ENCODE data around the gene PLA2G2A.

The PLA2G2A gene

DNA sequence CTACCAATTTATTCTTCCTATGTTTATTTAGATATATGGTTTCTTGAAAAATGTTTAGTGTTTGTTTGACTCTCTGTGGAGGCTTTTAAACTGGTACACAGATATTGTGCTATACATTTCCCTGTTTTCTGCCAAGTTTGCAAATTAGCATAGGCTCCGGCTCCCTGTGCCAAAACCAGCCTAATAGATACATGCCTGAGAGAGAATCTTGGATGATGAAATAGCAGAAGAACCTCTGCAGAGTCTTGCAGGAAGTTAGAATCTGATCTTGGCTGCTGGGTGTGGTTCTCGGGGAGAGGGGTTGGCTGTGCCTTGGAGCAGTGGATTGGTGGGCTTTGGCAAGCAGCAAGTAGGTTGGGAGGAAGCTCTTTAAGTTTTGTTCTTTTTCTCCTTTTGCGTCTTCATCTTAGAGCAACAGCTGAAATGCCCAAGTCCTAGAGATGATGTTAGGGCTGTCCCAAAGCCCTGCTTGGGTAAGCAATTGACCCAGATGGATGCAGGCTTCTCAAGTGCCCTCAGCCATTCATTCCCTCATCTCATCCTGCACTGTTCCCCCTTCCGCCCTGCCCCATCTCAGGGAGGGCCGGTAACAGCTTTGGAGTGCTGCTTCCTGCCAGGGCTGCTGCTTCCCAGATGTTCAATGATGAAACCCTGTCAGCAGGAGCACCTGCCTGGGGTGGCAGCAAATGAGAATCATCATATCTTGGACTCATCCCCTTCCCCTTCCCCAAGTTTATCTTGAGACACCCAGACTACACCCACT, 9.3 kb downstream of the PLA2G2A start:
- TF ChIP-seq TAF1 (IDR thresholded peaks at IDR 0.05; ENCODE audit: borderline replicate concordance, low read depth, low read length) = no peak
- TF ChIP-seq POLR2A (IDR thresholded peaks at IDR 0.05; ENCODE audit: low read depth, low read length) = no peak
- TF ChIP-seq POLR2AphosphoS5 (IDR thresholded peaks at IDR 0.05; ENCODE audit: low read depth, low read length) = no peak
- DNase-seq (ENCODE audit: insufficient read length) (no peak), FAIRE-seq (no peak)

DNA sequence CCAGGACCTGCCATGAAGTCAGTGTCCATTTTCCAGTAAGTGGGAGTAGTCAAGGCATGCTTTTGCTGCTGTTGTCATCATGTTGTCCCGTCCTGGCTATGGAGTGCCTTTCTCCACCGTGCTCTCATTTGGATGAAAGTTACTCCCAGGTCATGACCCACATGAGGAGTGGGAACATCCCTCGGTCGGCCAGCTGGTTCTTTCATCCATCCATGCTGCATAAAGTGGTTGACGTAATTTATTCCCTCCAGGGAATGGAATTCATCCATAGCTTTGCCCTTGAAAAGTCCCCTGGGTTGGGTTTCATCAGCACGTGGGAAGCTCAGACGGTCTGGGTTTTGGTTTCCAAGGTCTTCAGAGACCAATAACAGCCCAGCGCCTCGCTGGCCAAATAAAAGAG, 11.6 kb downstream of the PLA2G2A start:
- DNase-seq (ENCODE audit: insufficient read length) (no peak), FAIRE-seq (no peak)
- TF ChIP-seq POLR2AphosphoS5 (IDR thresholded peaks at IDR 0.05; ENCODE audit: low read depth, low read length) = no peak
- no peak for TF ChIP-seq POLR2A (IDR thresholded peaks at IDR 0.05; ENCODE audit: low read depth, low read length)
- no peak for TF ChIP-seq TAF1 (IDR thresholded peaks at IDR 0.05; ENCODE audit: borderline replicate concordance, low read depth, low read length)

DNA sequence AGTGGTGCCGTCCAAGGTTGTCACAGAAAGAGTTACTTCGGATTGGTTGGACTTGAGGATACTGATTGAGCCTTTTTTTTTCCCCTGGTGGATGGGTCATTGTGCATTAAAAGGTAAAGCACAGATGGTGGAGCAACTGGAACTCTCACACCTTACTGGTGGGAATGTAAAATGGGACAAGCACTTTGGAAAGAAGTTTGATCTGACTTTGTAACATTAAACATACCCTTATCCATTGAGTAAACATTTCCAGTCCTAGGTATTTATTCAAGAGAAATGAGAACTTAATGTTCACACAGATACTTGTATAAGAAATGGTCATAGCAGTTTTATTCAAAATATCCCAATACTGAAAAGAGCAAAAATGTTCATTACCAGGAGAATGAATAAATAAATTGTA, 14.9 kb downstream of the PLA2G2A start:
- no peak for FAIRE-seq
- TF ChIP-seq POLR2A (IDR thresholded peaks at IDR 0.05; ENCODE audit: low read depth, low read length) = no peak
- no peak for TF ChIP-seq TAF1 (IDR thresholded peaks at IDR 0.05; ENCODE audit: borderline replicate concordance, low read depth, low read length)
- no peak for TF ChIP-seq POLR2AphosphoS5 (IDR thresholded peaks at IDR 0.05; ENCODE audit: low read depth, low read length)

DNA sequence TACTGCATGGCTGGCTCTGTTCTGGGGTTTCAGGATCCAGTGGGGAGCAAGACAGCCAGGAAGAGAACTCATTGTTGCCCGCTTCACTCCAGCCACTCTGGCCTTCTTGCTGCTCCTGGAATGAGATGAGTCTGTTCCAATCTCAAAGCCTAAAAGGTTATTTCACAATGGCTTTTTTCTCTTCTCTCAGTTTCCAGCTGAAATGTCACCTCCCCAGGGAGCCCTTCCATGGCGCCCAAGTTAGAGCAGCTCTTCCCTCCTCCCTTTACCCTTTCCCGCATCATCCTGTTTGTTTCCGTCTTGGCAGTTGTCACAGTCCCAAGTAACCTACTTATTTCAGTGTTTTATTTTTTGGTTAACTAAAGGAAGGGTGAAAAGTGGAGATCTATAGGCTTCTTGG, 15.8 kb downstream of the PLA2G2A start:
- DNase-seq (ENCODE audit: insufficient read length) (no peak), FAIRE-seq (no peak)
- TF ChIP-seq POLR2AphosphoS5 (IDR thresholded peaks at IDR 0.05; ENCODE audit: low read depth, low read length) (no peak), TAF1 (IDR thresholded peaks at IDR 0.05; ENCODE audit: borderline replicate concordance, low read depth, low read length) (no peak), POLR2A (IDR thresholded peaks at IDR 0.05; ENCODE audit: low read depth, low read length) (no peak)

More for the DNA sequence above, 14.9 kb downstream of the PLA2G2A start:
- no peak for DNase-seq (ENCODE audit: insufficient read length)

DNA sequence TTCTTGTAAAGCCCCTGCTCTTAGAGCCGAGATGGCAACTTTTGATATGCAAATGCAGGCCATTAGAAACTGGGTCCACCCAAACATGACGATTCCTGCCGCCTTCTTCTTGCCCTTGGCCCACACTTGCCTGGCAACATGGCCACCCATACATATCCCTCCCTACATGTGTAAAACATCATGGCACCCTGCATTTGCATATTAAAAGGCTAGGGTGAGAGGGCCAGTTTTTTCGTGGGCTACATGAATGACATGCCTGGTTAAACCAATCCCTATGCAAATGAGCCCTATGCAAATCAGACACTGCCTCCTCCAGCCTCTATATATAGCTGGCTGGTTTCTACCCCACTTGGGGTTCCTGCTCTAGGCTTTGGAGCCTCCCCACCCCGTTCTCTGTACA, 18.8 kb downstream of the PLA2G2A start:
- TF ChIP-seq POLR2AphosphoS5 (IDR thresholded peaks at IDR 0.05; ENCODE audit: low read depth, low read length) (no peak), TAF1 (IDR thresholded peaks at IDR 0.05; ENCODE audit: borderline replicate concordance, low read depth, low read length) (no peak), POLR2A (IDR thresholded peaks at IDR 0.05; ENCODE audit: low read depth, low read length) (no peak)
- no peak for FAIRE-seq
- DNase-seq (ENCODE audit: insufficient read length) = no peak

DNA sequence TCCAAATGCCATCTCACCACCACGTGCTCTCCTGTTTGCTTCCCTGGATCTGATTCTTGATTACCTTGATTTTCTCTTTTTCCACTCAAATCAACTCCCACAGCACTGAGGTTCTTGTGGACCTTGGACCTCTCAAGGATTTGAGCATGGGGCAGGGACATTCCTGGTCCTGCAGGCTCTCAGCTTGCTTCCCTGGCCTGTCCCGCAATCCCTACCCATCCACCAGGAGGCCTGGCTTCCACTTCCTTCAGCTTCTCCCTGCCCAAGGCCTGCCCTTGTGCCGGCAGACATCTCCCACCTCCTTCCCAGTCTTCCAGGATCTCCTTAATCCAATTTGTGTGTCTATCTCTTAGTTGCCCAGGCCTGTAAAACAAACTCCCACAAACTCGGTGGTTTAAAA, 21.6 kb downstream of the PLA2G2A start:
- DNase-seq (ENCODE audit: insufficient read length) (no peak), FAIRE-seq (no peak)
- TF ChIP-seq POLR2A (IDR thresholded peaks at IDR 0.05; ENCODE audit: low read depth, low read length) = no peak
- TF ChIP-seq TAF1 (IDR thresholded peaks at IDR 0.05; ENCODE audit: borderline replicate concordance, low read depth, low read length) = no peak
- TF ChIP-seq POLR2AphosphoS5 (IDR thresholded peaks at IDR 0.05; ENCODE audit: low read depth, low read length) = no peak

DNA sequence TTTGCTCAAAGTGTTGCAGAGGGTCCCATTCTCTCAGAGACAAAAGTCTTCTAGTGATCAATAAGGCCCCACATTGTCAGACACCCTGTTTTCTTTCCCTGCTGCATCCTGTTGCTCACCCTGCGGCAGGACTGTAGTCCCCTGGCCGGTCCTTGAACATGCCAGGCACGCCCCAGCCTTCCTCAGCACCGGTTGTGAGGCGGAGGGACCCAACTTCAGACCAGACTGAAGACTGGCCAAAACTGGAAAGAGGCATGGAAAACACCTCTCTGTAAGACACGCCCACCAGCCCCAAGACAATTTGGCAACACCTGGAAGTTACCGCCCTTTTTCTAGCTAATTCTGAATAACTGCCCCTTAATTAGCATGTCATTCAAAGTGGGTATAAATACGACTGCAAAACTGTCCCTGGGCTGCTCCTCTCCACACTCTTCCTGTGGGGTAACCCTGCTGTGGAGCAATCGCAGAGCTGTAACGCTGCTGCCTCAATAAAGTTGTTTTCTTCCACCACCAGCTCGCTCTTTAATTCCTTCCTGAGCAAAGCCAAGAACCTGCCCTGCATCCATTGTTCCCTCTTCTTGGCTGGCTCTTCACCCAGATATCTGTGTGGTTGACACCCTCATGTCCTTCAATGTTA, 23.8 kb downstream of the PLA2G2A start:
- no peak for TF ChIP-seq TAF1 (IDR thresholded peaks at IDR 0.05; ENCODE audit: borderline replicate concordance, low read depth, low read length)
- TF ChIP-seq POLR2A (IDR thresholded peaks at IDR 0.05; ENCODE audit: low read depth, low read length) = no peak
- TF ChIP-seq POLR2AphosphoS5 (IDR thresholded peaks at IDR 0.05; ENCODE audit: low read depth, low read length) = no peak
- DNase-seq (ENCODE audit: insufficient read length) (no peak), FAIRE-seq (no peak)

DNA sequence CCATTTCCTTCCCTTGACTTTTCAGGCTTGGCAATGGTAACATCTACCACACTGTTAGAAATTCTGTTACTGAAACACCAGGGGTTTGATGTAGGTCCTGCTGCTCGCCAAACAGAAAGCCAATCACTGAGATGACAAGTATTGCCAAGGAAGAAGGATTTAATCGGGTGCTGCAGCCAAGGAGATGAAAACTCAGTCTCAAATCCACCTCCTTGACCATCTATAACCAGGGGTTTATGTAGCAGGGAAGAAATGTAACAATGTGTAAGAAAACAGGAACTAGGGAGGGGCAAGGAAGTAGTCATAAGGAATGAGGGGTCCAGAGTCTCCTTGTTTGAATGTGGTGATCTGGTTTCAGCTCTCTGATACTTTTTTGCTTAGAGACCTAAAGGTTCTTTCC, 25.4 kb downstream of the PLA2G2A start:
- FAIRE-seq = no peak

DNA sequence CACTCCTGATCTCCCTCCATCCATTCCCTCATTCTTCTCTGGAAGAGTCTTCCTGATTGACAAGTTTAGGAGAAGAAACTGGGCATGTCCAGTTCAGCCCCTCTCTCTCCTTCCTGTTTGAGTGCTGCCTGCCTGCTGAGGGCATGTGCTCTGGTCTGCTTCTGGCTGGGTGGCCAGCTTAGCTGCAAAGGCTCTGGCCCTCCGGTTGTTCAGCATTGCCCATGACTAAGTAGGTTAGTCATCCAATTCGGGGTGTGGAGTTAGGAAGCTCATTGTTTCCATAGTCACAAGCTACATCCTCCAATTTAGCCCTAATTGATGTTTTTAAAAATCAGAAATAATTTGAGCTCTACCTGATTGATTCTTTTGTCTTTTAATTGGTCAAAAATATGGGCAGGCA, 30.4 kb downstream of the PLA2G2A start:
- FAIRE-seq (no peak), DNase-seq (ENCODE audit: insufficient read length) (no peak)
- TF ChIP-seq POLR2A (IDR thresholded peaks at IDR 0.05; ENCODE audit: low read depth, low read length) (no peak), POLR2AphosphoS5 (IDR thresholded peaks at IDR 0.05; ENCODE audit: low read depth, low read length) (no peak), TAF1 (IDR thresholded peaks at IDR 0.05; ENCODE audit: borderline replicate concordance, low read depth, low read length) (no peak)

More for the DNA sequence above, 25.4 kb downstream of the PLA2G2A start:
- DNase-seq (ENCODE audit: insufficient read length) = no peak
- no peak for TF ChIP-seq TAF1 (IDR thresholded peaks at IDR 0.05; ENCODE audit: borderline replicate concordance, low read depth, low read length)
- no peak for TF ChIP-seq POLR2A (IDR thresholded peaks at IDR 0.05; ENCODE audit: low read depth, low read length)
- no peak for TF ChIP-seq POLR2AphosphoS5 (IDR thresholded peaks at IDR 0.05; ENCODE audit: low read depth, low read length)

DNA sequence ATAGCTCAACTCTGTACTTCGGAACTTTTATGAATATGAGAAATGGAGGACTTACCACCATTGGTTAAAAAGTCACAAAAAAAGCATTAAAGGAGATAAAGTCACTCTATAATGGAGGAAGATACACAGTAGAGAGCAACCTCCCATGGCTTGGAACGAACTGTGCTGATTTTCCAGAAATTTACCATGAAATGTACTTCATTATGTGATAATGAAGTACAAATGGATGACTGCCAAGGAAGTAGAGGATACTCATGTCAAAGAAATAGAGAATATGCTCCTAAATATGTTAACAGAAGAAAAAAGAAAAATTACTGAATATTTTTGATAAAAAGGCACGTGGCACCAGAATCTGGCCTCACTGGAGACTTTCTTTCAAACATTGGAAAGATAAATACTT, 32.4 kb downstream of the PLA2G2A start:
- DNase-seq (ENCODE audit: insufficient read length) (no peak), FAIRE-seq (no peak)
- no peak for TF ChIP-seq POLR2A (IDR thresholded peaks at IDR 0.05; ENCODE audit: low read depth, low read length)
- no peak for TF ChIP-seq POLR2AphosphoS5 (IDR thresholded peaks at IDR 0.05; ENCODE audit: low read depth, low read length)
- TF ChIP-seq TAF1 (IDR thresholded peaks at IDR 0.05; ENCODE audit: borderline replicate concordance, low read depth, low read length) = no peak

DNA sequence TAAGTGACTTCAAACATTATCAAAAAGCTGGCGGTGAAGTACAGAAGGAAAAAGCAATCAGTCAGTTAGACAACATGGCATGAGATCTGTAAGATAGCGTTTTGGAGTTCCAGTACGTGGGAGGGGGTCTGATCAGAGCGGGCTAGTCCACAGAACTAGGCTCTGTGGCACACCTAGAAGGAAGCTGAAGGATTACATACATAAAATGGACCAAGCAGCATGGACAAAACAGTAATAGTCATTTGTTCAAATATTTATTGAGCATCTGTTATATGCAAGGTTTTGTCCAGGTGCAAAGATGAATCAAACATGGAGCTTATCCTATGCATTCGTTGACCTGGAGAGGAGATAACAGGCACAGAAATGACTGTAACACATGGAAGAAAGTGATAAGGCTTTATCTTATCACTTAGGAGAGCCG, 33.1 kb downstream of the PLA2G2A start:
- DNase-seq (ENCODE audit: insufficient read length) (no peak), FAIRE-seq (no peak)
- TF ChIP-seq TAF1 (IDR thresholded peaks at IDR 0.05; ENCODE audit: borderline replicate concordance, low read depth, low read length) (no peak), POLR2A (IDR thresholded peaks at IDR 0.05; ENCODE audit: low read depth, low read length) (no peak), POLR2AphosphoS5 (IDR thresholded peaks at IDR 0.05; ENCODE audit: low read depth, low read length) (no peak)

DNA sequence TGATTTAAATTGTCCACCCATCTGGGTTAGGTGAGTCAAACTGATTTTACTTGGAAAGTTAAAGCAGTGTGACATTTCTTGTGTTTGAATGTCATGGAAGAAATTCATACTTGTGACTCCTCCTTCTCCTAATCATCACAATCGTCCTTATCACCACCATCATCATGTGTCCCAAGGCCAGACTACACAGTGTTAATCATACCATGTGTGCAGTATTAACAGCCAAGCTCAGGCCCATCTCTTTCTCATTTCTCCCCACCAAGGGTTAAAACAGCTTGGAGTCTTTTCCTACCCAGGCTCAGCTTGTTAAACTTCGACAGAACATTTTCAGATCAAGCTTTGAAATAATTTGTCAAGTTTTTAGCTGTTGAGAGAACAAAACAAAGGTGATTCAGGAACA, 33.5 kb downstream of the PLA2G2A start:
- DNase-seq (ENCODE audit: insufficient read length) = no peak
- FAIRE-seq = no peak
- no peak for TF ChIP-seq TAF1 (IDR thresholded peaks at IDR 0.05; ENCODE audit: borderline replicate concordance, low read depth, low read length)
- TF ChIP-seq POLR2A (IDR thresholded peaks at IDR 0.05; ENCODE audit: low read depth, low read length) = no peak
- TF ChIP-seq POLR2AphosphoS5 (IDR thresholded peaks at IDR 0.05; ENCODE audit: low read depth, low read length) = no peak

Measured in GM12892 (cell line).